Myometrial cell (primary cell): ENCODE data around the gene PRKRA. TPM values are rescaled to one million over a fixed set of nuclear protein-coding genes. Genes with fewer than 3 reads are reported as not detected.

Experiments
- total RNA-seq: library from RNA; depleted of rRNA; stranded (reverse); fragments of >200 nt; gene quantifications from 2 replicates; pipeline ENCODE4 v1.2.3, GENCODE V29; 2015

The PRKRA gene
- 59.2 and 69.8 TPM in 2 replicates for total RNA-seq

GRCh38 chr2:178450774-178451525, at the start of gene PRKRA, which contains the start of gene PJVK:
PRKRA (minus strand) TSS chr2:178451175; CDS start chr2:178451030, 145 bp downstream.
PJVK (plus strand) TSS chr2:178451378; CDS start chr2:178453410, 2,032 bp downstream.

GRCh38 chr2:178480227-178481181, 29.5 kb upstream of the PRKRA start, which contains the start of gene PLEKHA3:
PLEKHA3 (plus strand) TSS chr2:178480457; CDS start chr2:178480870, 413 bp downstream.

GRCh38 chr2:178478439-178479274, 27.7 kb upstream of the PRKRA start, which contains the start of gene FKBP7:
FKBP7 (minus strand) TSS chr2:178478600; CDS start chr2:178478499, 101 bp downstream.

Other genes starting within 250 kb of the PRKRA start
- gene PJVK, start 203 bp upstream of the PRKRA start, total RNA-seq, result 0.35 and 1.4 TPM in 2 replicates
- 36.7 and 36.9 TPM in 2 replicates for gene FKBP7, start 27.4 kb upstream of the PRKRA start, total RNA-seq
- 2.0 and 2.3 TPM in 2 replicates for gene PLEKHA3, start 29.3 kb upstream of the PRKRA start, total RNA-seq